HCT116 (cell line): Measurements from ENCODE around the gene CAVIN1. TPM values are rescaled to one million over a fixed set of nuclear protein-coding genes. Genes with fewer than 3 reads are reported as not detected.

ENCODE experiments used
- ATAC-seq: fragments of 200-7000 bp; cut with Tn5 transposase; 2 replicates; pipeline ENCODE4 v1.9.1; 2020; ENCODE audit warnings: mild to moderate bottlenecking, moderate library complexity
- BruUV-seq: library from RNA; stranded (reverse); fragments of 400-500 nt; replicated peaks from 2 replicates; lab custom pipeline; 2021; lab: Mats Ljungman, UMichigan
- CTCF ChIA-PET: fragments of 300-600 bp; sonication (Branson Sonifier 250); formaldehyde crosslinking; loops from one replicate; lab custom pipeline; 2021; ENCODE audit warnings: antibody characterized with exemption; lab: Charles Lee
- POLR2A ChIA-PET: fragments of 300-600, 350-600 bp; sonication (Branson Sonifier 250); formaldehyde crosslinking; loops from one replicate; lab custom pipeline; 2021; ENCODE audit warnings: antibody characterized with exemption; lab: Charles Lee
- RAD21 ChIA-PET, 2 experiments: fragments of 300-600 bp; sonication (Branson Sonifier 250); formaldehyde crosslinking; loops; one replicate each; lab custom pipeline; 2023; ENCODE audit warnings: low total read pairs in 2 of 2; ENCODE audit not compliant: uncharacterized antibody in 2 of 2, unreplicated experiment in 2 of 2, low non-redundant PET in 1 of 2; lab: Charles Lee
- DNase-seq: peaks from one replicate; pipeline ENCODE4 v3.0.0-alpha.2; 2010; ENCODE audit warnings: low read depth, low spot score
- H2AFZ ChIP-seq: fragments of 200-600 bp; shearing (Covaris generic), sonication (generic); 2 replicates; pipeline ENCODE4 v1.6.1; 2017; ENCODE audit warnings: low read depth, mixed run types, mixed read lengths, antibody characterized with exemption, low read length; ENCODE audit not compliant: poor library complexity, severe bottlenecking
- H3K27ac ChIP-seq: 2 replicates; pipeline ENCODE4 v1.5.1; 2012; ENCODE audit warnings: low read depth, low read length
- H3K27me3 ChIP-seq: fragments of 200-600 bp; sonication (generic); 2 replicates; pipeline ENCODE4 v1.6.1; 2016; ENCODE audit warnings: mixed run types, low read length, mixed read lengths; ENCODE audit not compliant: insufficient read depth
- H3K36me3 ChIP-seq, 2 experiments: fragments of 200-500 bp in 1 of 2; fragments of 200-600 bp in 1 of 2; sonication (Bioruptor generic) in 1 of 2; sonication (generic) in 1 of 2; 2 replicates each; pipeline versions ENCODE4 v1.5.1 to v1.6.1; 2014 to 2016; ENCODE audit warnings: low read length in 2 of 2, inconsistent platforms in 1 of 2, mixed read lengths in 1 of 2, mixed run types in 1 of 2; ENCODE audit not compliant: insufficient read depth in 2 of 2, control insufficient read depth in 1 of 2
- H3K4me1 ChIP-seq, 2 experiments: fragments of 200-600 bp in 1 of 2; sonication (generic) in 1 of 2; 2 replicates each; pipeline versions ENCODE4 v1.5.1 to v1.6.1; 2012 to 2017; ENCODE audit warnings: low read length in 2 of 2, inconsistent platforms in 1 of 2, mild to moderate bottlenecking in 1 of 2, mixed read lengths in 1 of 2, mixed run types in 1 of 2, moderate library complexity in 1 of 2; ENCODE audit not compliant: insufficient read depth in 2 of 2, control insufficient read depth in 1 of 2
- H3K4me2 ChIP-seq: fragments of 200-600 bp; sonication (generic); 2 replicates; pipeline ENCODE4 v1.6.1; 2017; ENCODE audit warnings: mixed run types, low read length, mixed read lengths
- H3K4me3 ChIP-seq, 2 experiments: fragments of 200-600 bp in 1 of 2; sonication (generic) in 1 of 2; replicated peaks in 1 of 2; 2 replicates each; pipeline ENCODE4 v1.5.1; 2011 to 2016; ENCODE audit warnings: low read length in 2 of 2, control low read depth in 1 of 2, low read depth in 1 of 2, mild to moderate bottlenecking in 1 of 2, mixed read lengths in 1 of 2, mixed run types in 1 of 2
- H3K79me2 ChIP-seq: fragments of 200-600 bp; sonication (generic); 2 replicates; pipeline ENCODE4 v1.6.1; 2017; ENCODE audit warnings: mild to moderate bottlenecking, mixed run types, low read length, moderate library complexity, mixed read lengths; ENCODE audit not compliant: insufficient read depth
- H3K9ac ChIP-seq: fragments of 200-600 bp; sonication (generic); 2 replicates; pipeline ENCODE4 v1.6.1; 2016; ENCODE audit warnings: low read length, mixed read lengths
- H3K9me2 ChIP-seq: fragments of 200-600 bp; sonication (generic), shearing (Covaris generic); 2 replicates; pipeline ENCODE4 v1.6.1; 2017; ENCODE audit warnings: mixed run types, mild to moderate bottlenecking, moderate library complexity; ENCODE audit not compliant: insufficient read depth
- H3K9me3 ChIP-seq, 2 experiments: fragments of 200-500 bp in 1 of 2; fragments of 200-600 bp in 1 of 2; sonication (Bioruptor generic) in 1 of 2; sonication (generic) in 1 of 2; 2 replicates each; pipeline ENCODE4 v1.6.1; 2014 to 2017; ENCODE audit warnings: low read length in 2 of 2, mixed read lengths in 2 of 2, inconsistent platforms in 1 of 2, low read depth in 1 of 2, mild to moderate bottlenecking in 1 of 2, mixed run types in 1 of 2, moderate library complexity in 1 of 2; ENCODE audit not compliant: control insufficient read depth in 1 of 2, insufficient read depth in 1 of 2
- H4K20me1 ChIP-seq: fragments of 200-600 bp; sonication (generic), shearing (Covaris generic); 2 replicates; pipeline ENCODE4 v1.6.1; 2017; ENCODE audit warnings: mixed run types, mild to moderate bottlenecking, moderate library complexity; ENCODE audit not compliant: insufficient read depth
- CBX3 ChIP-seq: IDR thresholded peaks from 2 replicates; pipeline ENCODE4 v1.6.1; 2012; ENCODE audit warnings: low read depth
- CEBPB ChIP-seq: IDR thresholded peaks from 2 replicates; pipeline ENCODE4 v1.6.1; 2012; ENCODE audit warnings: low read depth
- ELF1 ChIP-seq: IDR thresholded peaks from 2 replicates; pipeline ENCODE4 v1.6.1; 2012; ENCODE audit warnings: low read depth, borderline replicate concordance
- FOSL1 ChIP-seq: IDR thresholded peaks from 2 replicates; pipeline ENCODE4 v1.6.1; 2012; ENCODE audit warnings: low read depth
- JUND ChIP-seq: IDR thresholded peaks from 2 replicates; pipeline ENCODE4 v1.6.1; 2012
- RAD21 ChIP-seq: IDR thresholded peaks from 2 replicates; pipeline ENCODE4 v1.6.1; 2012; ENCODE audit warnings: low read depth, mild to moderate bottlenecking
- intact Hi-C: fragments of 100-400 bp; cut with micrococcal nuclease; formaldehyde crosslinking; loops from 2 replicates; pipeline ENCODE4 v1.10.0; 2022
- total RNA-seq: library from RNA; stranded (reverse); gene quantifications from one replicate; pipeline ENCODE4 v1.2.1, GENCODE V29; 2021; ENCODE audit not compliant: unreplicated experiment
- TF ChIP-seq, protein P1 (sequence below): IDR thresholded peaks from 2 replicates; pipeline ENCODE4 v1.6.1; 2012; ENCODE audit warnings: low read depth
- TF ChIP-seq, protein P2 (sequence below): IDR thresholded peaks from 2 replicates; pipeline ENCODE4 v1.6.1; 2012
- TF ChIP-seq, protein P3 (sequence below): IDR thresholded peaks from 2 replicates; pipeline ENCODE4 v1.6.1; 2012

CAVIN1 gene
- total RNA-seq, 1 experiment from 2014 or later = 79.7 TPM

DNA sequence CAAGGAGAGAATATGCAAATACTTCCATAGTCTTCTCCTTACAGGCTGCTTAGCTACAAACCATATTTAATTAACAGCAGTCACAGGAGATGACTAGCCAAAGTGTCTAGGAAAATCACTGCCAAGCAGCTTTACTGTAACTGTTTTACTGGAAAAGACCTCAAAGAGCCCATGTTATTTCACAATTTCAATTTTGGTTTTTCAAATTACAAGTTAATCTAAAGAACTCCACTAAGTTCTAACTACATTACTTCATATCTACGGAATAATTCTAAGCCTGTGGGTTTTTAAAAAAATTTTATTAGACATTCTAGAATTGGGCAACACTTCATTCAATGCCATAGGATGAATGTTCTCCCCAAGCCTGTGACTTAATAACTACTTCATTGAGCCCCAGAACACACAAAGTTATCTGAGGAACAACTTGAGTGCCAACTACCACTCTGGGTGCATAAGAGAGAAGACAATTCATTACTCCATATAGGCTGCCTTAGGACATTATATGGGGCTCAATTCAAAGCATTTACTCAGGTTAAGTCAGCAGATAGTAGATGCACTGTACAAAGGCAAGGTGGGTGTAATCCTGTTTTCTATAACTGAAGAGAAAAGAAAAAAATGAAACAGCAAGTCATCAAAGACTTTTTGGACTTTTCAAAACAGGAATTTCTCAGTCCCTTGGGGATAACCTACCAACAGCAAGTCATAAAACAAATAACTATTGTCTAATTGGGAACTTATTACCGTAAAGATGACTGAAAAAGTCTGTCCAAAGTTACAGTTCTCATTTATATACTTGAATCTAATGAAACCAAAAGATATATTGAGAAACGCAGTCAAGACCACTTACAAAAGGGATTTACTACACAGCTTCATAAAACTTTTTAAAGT lies 67.9 kb downstream of the CAVIN1 start:
- H3K9me2 ChIP-seq = no peaks in the 10 kb centered on the region
- no peaks in the 10 kb centered on the region for H3K36me3 ChIP-seq
- ChIA-PET POLR2A (no interaction called here), CTCF (no interaction called here), RAD21 (interaction anchor here in 1 of 2 experiments (0.8 kb wide), 1 partner anchor 10 kb away, joined by 5 read pairs; no protein-coding TSS in a partner anchor)
- peaks cover under 1 to 2% of the 10 kb centered on the region in 2 experiments for H3K4me1 ChIP-seq
- ATAC-seq (no peak), DNase-seq (no peak)
- no peaks in the 10 kb centered on the region for H4K20me1 ChIP-seq
- no peak overlapping the region for H2AFZ ChIP-seq
- H3K79me2 ChIP-seq = peaks cover 8% of the 10 kb centered on the region; the same call in 1 of the 2 replicates
- no peaks in the 10 kb centered on the region for H3K9me3 ChIP-seq
- TF ChIP-seq, protein P1, sequence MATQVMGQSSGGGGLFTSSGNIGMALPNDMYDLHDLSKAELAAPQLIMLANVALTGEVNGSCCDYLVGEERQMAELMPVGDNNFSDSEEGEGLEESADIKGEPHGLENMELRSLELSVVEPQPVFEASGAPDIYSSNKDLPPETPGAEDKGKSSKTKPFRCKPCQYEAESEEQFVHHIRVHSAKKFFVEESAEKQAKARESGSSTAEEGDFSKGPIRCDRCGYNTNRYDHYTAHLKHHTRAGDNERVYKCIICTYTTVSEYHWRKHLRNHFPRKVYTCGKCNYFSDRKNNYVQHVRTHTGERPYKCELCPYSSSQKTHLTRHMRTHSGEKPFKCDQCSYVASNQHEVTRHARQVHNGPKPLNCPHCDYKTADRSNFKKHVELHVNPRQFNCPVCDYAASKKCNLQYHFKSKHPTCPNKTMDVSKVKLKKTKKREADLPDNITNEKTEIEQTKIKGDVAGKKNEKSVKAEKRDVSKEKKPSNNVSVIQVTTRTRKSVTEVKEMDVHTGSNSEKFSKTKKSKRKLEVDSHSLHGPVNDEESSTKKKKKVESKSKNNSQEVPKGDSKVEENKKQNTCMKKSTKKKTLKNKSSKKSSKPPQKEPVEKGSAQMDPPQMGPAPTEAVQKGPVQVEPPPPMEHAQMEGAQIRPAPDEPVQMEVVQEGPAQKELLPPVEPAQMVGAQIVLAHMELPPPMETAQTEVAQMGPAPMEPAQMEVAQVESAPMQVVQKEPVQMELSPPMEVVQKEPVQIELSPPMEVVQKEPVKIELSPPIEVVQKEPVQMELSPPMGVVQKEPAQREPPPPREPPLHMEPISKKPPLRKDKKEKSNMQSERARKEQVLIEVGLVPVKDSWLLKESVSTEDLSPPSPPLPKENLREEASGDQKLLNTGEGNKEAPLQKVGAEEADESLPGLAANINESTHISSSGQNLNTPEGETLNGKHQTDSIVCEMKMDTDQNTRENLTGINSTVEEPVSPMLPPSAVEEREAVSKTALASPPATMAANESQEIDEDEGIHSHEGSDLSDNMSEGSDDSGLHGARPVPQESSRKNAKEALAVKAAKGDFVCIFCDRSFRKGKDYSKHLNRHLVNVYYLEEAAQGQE = no peak
- TF ChIP-seq, protein P2, sequence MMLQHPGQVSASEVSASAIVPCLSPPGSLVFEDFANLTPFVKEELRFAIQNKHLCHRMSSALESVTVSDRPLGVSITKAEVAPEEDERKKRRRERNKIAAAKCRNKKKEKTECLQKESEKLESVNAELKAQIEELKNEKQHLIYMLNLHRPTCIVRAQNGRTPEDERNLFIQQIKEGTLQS = no peak
- TF ChIP-seq FOSL1 (no peak), CEBPB (no peak), ELF1 (no peak), JUND (no peak), CBX3 (no peak), RAD21 (no peak)
- TF ChIP-seq, protein P3, sequence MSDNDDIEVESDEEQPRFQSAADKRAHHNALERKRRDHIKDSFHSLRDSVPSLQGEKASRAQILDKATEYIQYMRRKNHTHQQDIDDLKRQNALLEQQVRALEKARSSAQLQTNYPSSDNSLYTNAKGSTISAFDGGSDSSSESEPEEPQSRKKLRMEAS = no peak
- no peak overlapping the region for H3K9ac ChIP-seq
- BruUV-seq = no TSS peak
- no peak overlapping the region for H3K4me3 ChIP-seq
- no peak overlapping the region for H3K4me2 ChIP-seq
- intact Hi-C loops = no loop called here
- H3K27me3 ChIP-seq = no peaks in the 10 kb centered on the region
- no peak overlapping the region for H3K27ac ChIP-seq

Other genes with a start within 250 kb of the CAVIN1 start
- gene KCNH4, start 242.1 kb downstream of the CAVIN1 start, total RNA-seq = not detected
- not detected for gene HCRT, start 237.8 kb downstream of the CAVIN1 start, total RNA-seq
- gene GHDC, start 228.8 kb downstream of the CAVIN1 start, total RNA-seq = 13.2 TPM
- 7.1 TPM for gene STAT5B, start 146.9 kb downstream of the CAVIN1 start, total RNA-seq
- 0.91 TPM for gene STAT5A, start 134.8 kb downstream of the CAVIN1 start, total RNA-seq
- gene STAT3, start 34.8 kb downstream of the CAVIN1 start, total RNA-seq = 61.0 TPM
- gene ATP6V0A1, start 35.6 kb upstream of the CAVIN1 start, total RNA-seq = 65.2 TPM
- gene NAGLU, start 113.0 kb upstream of the CAVIN1 start, total RNA-seq = 17.7 TPM
- gene HSD17B1, start 129.7 kb upstream of the CAVIN1 start, total RNA-seq = 1.4 TPM
- 137 TPM for gene COASY, start 138.9 kb upstream of the CAVIN1 start, total RNA-seq
- gene MLX, start 143.8 kb upstream of the CAVIN1 start, total RNA-seq = 47.9 TPM
- 24.3 TPM for gene PSMC3IP, start 154.5 kb upstream of the CAVIN1 start, total RNA-seq
- gene RETREG3, start 186.1 kb upstream of the CAVIN1 start, total RNA-seq = 38.5 TPM
- 139 TPM for gene TUBG1, start 186.4 kb upstream of the CAVIN1 start, total RNA-seq
- gene TUBG2, start 236.0 kb upstream of the CAVIN1 start, total RNA-seq = 20.9 TPM